GM12801 (cell line): ENCODE results near the gene MACF1.

Source experiments
- TF ChIP-seq, protein P1 (sequence below): IDR thresholded peaks from one replicate; pipeline ENCODE4 v1.5.1; 2011; ENCODE audit warnings: control low read depth; ENCODE audit not compliant: insufficient read length; ENCODE audit errors: extremely low read depth

Gene MACF1

DNA sequence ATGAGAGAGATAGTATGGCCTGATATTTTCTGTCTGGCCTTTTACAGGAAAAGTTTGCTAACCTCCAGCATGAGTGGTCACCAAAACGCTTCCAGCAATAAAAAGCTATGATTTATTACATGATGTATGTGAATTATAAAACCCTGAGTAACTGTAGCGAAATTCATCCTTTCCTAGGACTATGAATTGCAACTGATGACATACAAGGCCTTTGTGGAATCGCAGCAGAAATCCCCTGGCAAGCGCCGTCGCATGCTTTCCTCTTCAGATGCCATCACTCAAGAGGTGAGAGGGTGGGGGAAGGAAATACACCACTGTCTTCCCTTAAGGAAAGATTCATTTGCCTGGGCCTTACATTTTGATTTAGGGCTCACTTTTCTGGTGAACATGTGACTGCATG, 117.9 kb downstream of the MACF1 start:
- TF ChIP-seq, protein P1, sequence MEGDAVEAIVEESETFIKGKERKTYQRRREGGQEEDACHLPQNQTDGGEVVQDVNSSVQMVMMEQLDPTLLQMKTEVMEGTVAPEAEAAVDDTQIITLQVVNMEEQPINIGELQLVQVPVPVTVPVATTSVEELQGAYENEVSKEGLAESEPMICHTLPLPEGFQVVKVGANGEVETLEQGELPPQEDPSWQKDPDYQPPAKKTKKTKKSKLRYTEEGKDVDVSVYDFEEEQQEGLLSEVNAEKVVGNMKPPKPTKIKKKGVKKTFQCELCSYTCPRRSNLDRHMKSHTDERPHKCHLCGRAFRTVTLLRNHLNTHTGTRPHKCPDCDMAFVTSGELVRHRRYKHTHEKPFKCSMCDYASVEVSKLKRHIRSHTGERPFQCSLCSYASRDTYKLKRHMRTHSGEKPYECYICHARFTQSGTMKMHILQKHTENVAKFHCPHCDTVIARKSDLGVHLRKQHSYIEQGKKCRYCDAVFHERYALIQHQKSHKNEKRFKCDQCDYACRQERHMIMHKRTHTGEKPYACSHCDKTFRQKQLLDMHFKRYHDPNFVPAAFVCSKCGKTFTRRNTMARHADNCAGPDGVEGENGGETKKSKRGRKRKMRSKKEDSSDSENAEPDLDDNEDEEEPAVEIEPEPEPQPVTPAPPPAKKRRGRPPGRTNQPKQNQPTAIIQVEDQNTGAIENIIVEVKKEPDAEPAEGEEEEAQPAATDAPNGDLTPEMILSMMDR: no peak

DNA sequence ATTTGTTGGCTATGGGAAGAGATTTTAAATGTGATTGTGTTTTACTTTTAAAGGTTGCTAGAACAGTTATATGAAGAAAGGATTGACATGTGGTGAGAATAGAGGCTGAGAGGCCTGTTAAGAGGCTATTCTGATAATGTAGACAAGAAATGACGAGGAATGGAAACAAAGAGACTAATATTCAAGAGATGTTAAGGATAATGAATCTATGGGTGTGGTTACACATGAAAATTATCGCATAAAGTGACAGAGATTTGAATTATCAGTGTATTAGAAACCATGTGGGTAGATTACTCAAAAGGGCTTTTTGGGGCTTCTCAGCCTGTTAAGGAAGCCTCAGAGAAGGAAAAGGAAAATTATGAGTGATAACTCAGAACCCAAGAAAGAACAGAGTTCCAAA, 120.4 kb downstream of the MACF1 start:
- TF ChIP-seq, protein P1: no peak

DNA sequence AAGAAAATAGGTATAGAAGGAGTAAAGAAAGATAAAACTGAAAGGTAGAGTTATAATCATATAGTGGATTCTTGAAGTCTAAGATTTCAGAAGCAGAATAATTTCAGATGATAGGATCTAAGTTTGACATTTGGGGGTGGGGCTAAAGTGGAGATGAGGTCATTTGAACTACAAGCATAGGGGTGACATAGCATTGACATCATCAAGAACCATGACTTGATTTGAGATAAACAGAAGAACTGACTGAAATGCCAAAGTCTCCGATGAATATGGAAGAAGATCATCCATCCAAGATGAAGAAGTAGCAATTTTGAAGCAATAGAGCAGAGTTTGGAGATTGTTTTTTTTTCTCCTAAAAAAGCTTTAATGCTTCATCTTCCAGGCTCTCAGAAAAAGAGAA, 122.3 kb downstream of the MACF1 start:
- TF ChIP-seq, protein P1: no peak

DNA sequence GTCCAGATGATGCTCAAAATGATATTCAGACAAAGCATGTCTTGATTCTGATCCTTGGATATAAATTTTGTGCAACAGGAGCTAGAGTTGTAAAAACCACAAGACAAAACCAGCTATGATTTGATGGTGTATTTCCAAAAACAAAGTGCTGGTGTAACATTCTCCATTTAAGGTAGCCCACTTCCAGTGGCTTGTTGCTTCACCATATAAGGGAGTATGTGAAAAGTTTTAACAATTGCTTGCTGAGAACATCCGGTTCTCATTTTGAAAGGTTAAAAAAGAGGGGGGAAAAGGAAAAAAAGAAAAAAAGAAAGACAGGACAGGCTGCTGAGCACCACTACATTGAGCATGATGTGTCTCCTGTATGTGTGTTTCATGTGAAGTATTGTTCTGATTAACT, 123.6 kb downstream of the MACF1 start:
- TF ChIP-seq, protein P1: no peak

DNA sequence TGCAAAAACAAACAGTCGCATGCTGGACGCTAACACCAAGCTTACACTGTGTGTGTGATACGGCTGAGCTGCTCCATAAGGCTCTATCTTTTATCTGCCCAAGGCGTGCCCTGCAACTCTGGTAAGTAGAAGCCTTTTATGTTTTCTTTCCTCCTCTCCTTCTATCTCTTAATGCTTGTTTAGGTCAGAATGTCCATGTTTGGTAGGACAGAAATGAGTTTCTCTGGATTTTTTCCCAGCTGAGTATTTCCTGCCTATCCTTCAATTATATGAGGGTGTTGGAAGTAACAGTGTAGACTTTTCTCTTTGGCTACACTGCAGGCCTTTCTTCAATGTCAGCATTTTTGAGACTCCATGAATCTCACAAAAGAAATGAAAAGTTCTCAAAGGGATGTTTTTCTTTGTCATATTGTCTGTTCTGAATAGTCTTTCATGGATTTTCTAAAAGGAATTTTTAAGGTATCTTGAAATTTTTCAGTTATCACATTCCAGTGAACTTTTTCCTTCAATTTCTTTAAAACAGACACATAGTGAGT, 124.2 kb downstream of the MACF1 start:
- TF ChIP-seq, protein P1: no peak

DNA sequence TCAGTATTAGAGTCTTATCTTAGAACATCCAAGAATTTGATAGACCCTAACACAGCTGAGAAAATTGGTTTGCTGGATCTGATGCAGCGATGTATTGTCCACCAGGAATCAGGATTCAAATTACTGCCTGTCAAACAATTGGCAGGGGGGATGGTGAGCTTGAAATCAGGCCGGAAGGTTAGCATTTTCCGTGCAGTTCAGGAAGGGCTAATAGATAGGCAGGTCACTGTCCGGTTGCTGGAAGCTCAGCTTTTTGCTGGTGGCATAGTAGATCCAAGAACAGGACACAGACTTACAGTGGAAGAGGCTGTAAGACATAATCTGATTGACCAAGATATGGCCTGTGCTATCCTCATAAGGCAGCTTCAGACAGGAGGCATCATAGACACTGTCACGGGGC, 127.2 kb downstream of the MACF1 start:
- TF ChIP-seq, protein P1: no peak

DNA sequence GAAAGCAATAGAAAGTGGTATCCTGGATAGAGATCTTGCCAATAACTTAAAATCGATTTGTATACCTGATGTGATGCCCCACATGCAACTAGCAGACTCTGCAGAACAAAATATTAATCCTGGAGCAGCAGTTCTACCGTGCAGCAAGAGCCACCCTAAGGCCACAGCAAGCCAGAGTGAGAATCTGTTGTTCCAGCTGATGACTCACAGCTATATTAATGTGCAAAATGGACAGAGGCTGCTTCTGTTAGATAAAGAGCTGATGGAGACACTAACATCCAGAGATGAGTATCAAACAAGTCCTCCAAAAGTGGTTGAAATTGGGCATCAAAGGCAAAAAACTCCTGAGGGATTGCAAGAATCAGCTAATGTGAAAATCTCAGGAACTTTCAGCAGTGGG, 127.8 kb downstream of the MACF1 start:
- TF ChIP-seq, protein P1: no peak
